Measurements from ENCODE around the gene TTC7B.

DNA sequence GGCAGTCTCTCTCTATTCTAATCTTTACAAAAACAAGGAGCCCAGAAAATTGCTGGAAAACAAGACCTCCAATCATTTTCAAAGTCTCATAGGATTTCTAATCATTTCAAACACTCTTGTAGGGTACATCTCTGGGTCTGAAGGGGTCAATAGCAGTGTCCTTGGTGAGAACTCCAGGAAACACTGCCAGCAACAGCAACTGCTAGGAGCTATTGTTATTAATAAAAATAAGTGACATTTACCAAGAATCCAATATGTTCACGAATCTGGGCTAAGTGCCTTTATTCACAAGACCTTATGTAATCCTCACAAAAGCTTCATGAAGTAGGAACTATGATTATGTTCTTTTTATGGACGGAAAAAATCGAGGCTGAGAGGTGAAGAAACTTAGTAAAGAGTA, 72.8 kb downstream of the TTC7B start:
- TF ChIP-seq, protein P1, sequence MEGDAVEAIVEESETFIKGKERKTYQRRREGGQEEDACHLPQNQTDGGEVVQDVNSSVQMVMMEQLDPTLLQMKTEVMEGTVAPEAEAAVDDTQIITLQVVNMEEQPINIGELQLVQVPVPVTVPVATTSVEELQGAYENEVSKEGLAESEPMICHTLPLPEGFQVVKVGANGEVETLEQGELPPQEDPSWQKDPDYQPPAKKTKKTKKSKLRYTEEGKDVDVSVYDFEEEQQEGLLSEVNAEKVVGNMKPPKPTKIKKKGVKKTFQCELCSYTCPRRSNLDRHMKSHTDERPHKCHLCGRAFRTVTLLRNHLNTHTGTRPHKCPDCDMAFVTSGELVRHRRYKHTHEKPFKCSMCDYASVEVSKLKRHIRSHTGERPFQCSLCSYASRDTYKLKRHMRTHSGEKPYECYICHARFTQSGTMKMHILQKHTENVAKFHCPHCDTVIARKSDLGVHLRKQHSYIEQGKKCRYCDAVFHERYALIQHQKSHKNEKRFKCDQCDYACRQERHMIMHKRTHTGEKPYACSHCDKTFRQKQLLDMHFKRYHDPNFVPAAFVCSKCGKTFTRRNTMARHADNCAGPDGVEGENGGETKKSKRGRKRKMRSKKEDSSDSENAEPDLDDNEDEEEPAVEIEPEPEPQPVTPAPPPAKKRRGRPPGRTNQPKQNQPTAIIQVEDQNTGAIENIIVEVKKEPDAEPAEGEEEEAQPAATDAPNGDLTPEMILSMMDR (IDR thresholded peaks at IDR 0.05; ENCODE audit: insufficient read depth, low read length), result no peak
- TF ChIP-seq SPI1 (IDR thresholded peaks at IDR 0.05; ENCODE audit: borderline replicate concordance, low read depth) (no peak), POLR2AphosphoS5 (IDR thresholded peaks at IDR 0.05; ENCODE audit: low read depth) (no peak), GABPA (IDR thresholded peaks at IDR 0.05; ENCODE audit: low read depth) (no peak)

All from HL-60 (cell line).